ENCODE measurements around the gene EDAR. TPM values are rescaled to one million over a fixed set of nuclear protein-coding genes. Genes with fewer than 3 reads are reported as not detected.

EDAR gene
- total RNA-seq, 6 experiments from 2014 or later = 0.06 to 1.6 (median 0.28) TPM

DNA sequence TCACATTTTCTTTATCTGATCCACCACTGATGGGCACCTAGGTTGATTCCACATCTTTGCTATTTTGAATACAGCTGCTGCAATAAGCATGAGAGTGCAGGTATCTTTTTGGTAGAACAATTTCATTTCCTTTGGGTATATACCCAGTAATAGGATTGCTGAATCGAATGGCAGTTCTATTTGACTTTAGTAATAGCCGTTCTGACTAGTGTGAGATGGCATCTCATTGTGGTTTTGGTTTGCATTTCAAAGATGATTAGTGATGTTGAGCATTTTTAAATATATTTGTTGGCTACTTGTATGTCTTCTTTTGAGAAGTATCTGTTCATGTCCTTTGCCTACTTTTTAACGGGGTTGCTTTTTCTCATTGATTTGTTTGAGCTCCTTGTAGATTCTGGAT is 130.1 kb downstream of the EDAR start:
- Histone ChIP-seq H3K4me1 (no peaks in the 10 kb centered on the region), H3K36me3 (no peaks in the 10 kb centered on the region), H3K4me3 (no peak overlapping the region), H3K9me3 (no peaks in the 10 kb centered on the region), H3K27me3 (no peaks in the 10 kb centered on the region), H3K27ac (no peak overlapping the region)
- no peak for TF ChIP-seq POLR2A (IDR thresholded peaks at IDR 0.05)
- TF ChIP-seq, protein P1, sequence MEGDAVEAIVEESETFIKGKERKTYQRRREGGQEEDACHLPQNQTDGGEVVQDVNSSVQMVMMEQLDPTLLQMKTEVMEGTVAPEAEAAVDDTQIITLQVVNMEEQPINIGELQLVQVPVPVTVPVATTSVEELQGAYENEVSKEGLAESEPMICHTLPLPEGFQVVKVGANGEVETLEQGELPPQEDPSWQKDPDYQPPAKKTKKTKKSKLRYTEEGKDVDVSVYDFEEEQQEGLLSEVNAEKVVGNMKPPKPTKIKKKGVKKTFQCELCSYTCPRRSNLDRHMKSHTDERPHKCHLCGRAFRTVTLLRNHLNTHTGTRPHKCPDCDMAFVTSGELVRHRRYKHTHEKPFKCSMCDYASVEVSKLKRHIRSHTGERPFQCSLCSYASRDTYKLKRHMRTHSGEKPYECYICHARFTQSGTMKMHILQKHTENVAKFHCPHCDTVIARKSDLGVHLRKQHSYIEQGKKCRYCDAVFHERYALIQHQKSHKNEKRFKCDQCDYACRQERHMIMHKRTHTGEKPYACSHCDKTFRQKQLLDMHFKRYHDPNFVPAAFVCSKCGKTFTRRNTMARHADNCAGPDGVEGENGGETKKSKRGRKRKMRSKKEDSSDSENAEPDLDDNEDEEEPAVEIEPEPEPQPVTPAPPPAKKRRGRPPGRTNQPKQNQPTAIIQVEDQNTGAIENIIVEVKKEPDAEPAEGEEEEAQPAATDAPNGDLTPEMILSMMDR (IDR thresholded peaks at IDR 0.05) = no peak
- DNase-seq (no peak), ATAC-seq (no peak)
- 65% methylated on average over 3 of the region's 3 CpGs for WGBS (ENCODE audit: insufficient coverage, low coverage, low lambda C conversion rate, missing lambda C conversion rate)
- intact Hi-C loops (cut with DNase I) = no loop called here

DNA sequence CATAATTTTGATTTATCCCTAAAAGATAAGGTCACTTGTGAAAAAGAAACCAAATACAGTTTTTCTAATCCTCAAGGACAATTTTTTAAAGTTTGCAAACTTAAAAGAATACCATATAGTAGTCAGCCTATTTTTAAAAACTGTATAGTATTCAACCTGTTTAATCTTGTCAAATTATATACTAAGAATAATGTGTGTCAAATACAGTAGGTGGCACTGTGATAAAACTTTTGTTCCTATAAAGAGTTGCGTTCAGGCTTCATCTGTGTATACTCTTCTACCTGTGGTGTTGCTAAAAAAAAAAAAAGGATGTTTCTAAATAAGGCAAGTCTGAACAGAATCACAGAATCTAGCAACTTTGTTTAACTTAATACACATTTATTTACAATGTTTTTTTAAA is 133.8 kb downstream of the EDAR start:
- no peak overlapping the region for H3K27ac ChIP-seq
- no peaks in the 10 kb centered on the region for H3K9me3 ChIP-seq
- ATAC-seq (peak; percentile 81 to 93 (median 88)), DNase-seq (no peak)
- H3K36me3 ChIP-seq = no peaks in the 10 kb centered on the region
- intact Hi-C loops (cut with DNase I) = no loop called here
- WGBS (ENCODE audit: insufficient coverage, low coverage, low lambda C conversion rate, missing lambda C conversion rate) = 30% methylated on average over 1 of the region's 1 CpG
- no peaks in the 10 kb centered on the region for H3K27me3 ChIP-seq
- no peaks in the 10 kb centered on the region for H3K4me1 ChIP-seq
- no peak for TF ChIP-seq POLR2A (IDR thresholded peaks at IDR 0.05)
- TF ChIP-seq, protein P1 (IDR thresholded peaks at IDR 0.05) = peak; percentile 27 to 48 (median 46)
- H3K4me3 ChIP-seq = no peak overlapping the region

DNA sequence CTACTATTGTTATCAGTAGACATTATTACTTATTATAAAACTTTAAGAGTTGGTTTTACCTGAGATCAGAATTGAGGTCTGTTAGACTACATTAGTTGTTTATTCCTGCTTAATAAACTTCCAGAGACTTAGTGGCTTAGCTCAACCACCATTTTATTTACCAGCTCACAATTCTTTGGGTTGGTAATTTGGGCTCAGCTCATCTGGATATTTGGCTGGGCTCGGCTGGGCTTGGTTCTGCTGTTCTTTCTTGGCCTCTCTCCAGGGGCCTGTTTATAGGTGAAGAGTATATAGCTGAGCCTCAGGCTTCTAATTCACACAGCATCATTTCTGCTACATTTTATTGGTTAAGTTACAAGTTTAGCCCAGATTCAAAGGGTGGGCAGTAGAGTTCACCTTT is 134.5 kb downstream of the EDAR start:
- Histone ChIP-seq H3K4me1 (no peaks in the 10 kb centered on the region), H3K27me3 (no peaks in the 10 kb centered on the region), H3K36me3 (no peaks in the 10 kb centered on the region), H3K27ac (no peak overlapping the region), H3K9me3 (no peaks in the 10 kb centered on the region), H3K4me3 (no peak overlapping the region)
- ATAC-seq = no peak
- 33% methylated on average over 1 of the region's 1 CpG for WGBS (ENCODE audit: insufficient coverage, low coverage, low lambda C conversion rate, missing lambda C conversion rate)
- intact Hi-C loops (cut with DNase I) = no loop called here
- DNase-seq = no peak
- TF ChIP-seq, protein P1 (IDR thresholded peaks at IDR 0.05) = no peak
- TF ChIP-seq POLR2A (IDR thresholded peaks at IDR 0.05) = no peak

DNA sequence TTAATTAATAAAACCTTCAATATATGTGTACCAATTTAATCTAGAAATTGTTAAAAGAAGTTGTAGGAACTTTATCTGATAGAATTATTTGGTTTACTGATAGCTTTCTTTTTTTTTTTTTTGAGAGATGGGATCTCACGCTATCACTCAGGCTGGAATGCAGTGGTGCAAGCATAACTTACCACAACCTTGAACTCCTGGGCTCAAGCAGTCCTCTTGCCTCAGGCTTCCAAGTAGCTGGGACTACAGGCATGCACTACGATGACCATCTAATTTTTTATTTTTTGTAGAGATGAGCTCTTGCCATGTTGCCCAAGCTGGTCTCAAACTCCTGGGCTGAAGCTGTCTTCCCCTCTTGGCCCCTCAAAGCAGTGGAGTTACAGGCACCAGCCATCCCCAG is 135.6 kb downstream of the EDAR start:
- no peaks in the 10 kb centered on the region for H3K27me3 ChIP-seq
- ATAC-seq = no peak
- intact Hi-C loops (cut with DNase I) = no loop called here
- 27% methylated on average over 2 of the region's 2 CpGs for WGBS (ENCODE audit: insufficient coverage, low coverage, low lambda C conversion rate, missing lambda C conversion rate)
- H3K4me3 ChIP-seq = no peak overlapping the region
- no peaks in the 10 kb centered on the region for H3K4me1 ChIP-seq
- H3K27ac ChIP-seq = no peak overlapping the region
- no peaks in the 10 kb centered on the region for H3K9me3 ChIP-seq
- DNase-seq = no peak
- TF ChIP-seq POLR2A (IDR thresholded peaks at IDR 0.05) = no peak
- TF ChIP-seq, protein P1 (IDR thresholded peaks at IDR 0.05) = no peak
- no peaks in the 10 kb centered on the region for H3K36me3 ChIP-seq

DNA sequence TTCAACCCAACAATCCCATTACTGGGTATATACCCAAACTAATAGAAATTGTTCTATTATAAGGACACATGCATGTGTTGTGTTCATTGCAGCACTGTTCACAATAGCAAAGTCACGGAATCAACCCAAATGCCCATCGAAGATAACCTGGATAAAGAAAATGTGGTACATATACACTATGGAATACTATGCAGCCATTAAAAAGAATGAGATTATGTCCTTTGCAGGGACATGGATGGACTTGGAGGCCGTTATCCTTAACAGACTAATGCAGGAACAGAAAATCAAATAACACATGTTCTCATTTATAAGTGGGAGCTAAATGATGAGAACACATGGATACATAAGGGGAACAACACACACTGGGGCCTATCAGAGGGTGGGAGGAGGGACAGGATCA is 136.6 kb downstream of the EDAR start:
- no peaks in the 10 kb centered on the region for H3K4me1 ChIP-seq
- TF ChIP-seq, protein P1 (IDR thresholded peaks at IDR 0.05) = no peak
- no peak for TF ChIP-seq POLR2A (IDR thresholded peaks at IDR 0.05)
- H3K36me3 ChIP-seq = no peaks in the 10 kb centered on the region
- DNase-seq (no peak), ATAC-seq (no peak)
- no peaks in the 10 kb centered on the region for H3K9me3 ChIP-seq
- WGBS (ENCODE audit: insufficient coverage, low coverage, low lambda C conversion rate, missing lambda C conversion rate) = 98% methylated on average over 3 of the region's 3 CpGs
- no peaks in the 10 kb centered on the region for H3K27me3 ChIP-seq
- H3K4me3 ChIP-seq = no peak overlapping the region
- no peak overlapping the region for H3K27ac ChIP-seq
- intact Hi-C loops (cut with DNase I) = no loop called here
